SIG-M5 (cell line): ENCODE results near the gene ADAMTS15.

Experiments used
- DNase-seq: peaks from one replicate; lab custom pipeline; 2025; lab: John Stamatoyannopoulos, UW

Gene ADAMTS15

DNA sequence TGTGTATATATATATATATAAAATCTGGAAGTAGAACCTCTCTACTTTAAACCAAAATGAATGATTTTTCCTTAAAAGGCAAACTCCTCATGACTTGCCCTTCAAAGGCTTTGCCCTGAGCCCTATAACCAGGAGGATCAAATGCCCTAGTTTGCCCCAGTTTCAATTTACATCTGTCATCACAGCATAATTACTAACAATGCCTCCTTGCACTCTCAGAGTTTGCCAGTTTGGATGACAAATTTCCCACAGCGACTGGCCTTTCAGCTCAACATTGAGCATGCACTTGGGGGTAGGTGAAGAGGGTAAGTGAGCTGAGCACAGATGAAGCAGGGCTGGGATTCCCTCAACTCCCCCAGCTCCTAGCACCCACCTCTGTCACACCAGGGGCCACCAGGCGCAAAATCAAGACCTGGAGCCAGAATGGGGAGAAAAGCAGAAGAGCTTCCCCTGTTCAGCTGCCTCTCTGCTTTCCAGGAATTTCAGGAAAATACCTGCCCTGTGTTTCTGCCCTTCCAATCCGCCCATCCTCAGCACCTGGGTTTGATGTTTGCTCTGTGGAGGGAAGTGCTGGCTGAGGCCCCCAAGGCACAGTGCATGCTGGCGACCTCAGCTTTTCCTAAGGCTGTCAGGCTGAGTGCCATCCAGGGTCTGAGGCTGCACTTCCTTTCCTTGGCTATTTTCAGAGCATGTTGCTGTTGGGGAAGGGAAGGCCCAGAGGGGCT lies 67.5 kb downstream of the ADAMTS15 start:
- no peak for DNase-seq

DNA sequence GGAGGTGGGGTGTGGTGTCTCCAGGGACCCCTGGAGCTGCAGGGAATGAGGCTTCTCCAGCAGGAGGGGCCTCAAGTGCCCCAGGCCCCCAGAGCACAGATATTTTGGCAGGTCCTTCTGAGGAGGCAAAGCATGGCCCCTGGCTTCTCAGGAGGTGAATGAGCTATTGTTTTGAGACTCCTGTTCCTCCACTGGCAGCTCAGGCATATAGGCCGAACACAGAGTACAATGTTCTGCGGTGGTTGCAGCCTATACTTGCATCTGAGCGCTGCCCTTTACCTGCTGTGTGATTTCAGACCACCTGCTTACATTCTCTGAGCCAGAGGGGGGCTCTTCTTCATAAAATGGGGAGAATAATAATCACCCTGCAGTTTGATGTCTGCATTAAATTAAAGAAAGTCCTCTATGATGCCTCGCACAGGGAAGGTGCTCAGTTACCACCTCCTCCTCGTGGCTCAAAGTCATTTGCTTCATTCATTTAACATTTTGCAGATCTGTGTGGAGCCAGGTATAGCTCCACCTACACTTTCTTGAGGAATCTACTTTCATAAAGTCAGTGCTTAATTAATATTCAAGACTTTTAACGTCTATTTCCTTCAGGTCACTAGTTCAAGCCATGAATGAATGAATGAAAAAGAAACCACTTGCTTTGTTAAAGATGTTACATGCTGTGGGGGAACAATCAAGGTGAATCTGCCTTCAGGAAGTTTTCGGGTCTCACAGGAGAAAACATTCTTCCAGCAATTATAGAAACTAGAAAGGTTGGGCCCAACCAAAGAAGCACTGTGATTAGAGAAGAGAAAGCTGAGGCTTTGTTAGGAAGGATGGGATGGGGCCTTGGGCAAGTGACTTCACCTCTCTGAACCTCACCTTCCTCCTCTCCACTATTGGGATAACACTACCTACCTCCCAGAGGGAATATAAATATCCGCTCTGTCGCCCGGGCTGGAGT lies 68.4 kb downstream of the ADAMTS15 start:
- no peak for DNase-seq

DNA sequence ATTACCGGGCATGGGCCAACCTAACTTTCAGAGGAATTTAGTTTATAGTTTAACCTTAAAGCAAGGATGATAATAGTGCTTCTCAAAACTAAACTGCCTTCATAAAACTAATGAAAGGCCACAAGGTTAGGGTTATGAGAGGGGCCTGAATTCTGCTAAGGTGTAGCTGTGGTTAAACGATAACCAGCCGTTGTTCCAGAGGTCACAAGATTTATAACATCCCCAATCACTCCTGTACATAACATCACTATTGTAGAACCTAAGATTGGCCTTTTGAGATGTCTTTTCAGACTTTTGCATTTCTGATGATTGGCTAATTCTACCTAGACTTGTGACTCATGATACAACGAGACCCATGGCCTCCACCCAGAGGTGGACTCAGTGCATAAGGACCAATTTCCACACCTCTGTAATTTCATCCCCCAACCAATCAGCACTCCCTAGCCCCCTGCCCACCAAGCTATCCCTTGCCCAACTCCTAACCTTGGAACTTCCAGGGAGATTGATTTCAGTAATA lies 69.8 kb downstream of the ADAMTS15 start:
- DNase-seq = no peak

DNA sequence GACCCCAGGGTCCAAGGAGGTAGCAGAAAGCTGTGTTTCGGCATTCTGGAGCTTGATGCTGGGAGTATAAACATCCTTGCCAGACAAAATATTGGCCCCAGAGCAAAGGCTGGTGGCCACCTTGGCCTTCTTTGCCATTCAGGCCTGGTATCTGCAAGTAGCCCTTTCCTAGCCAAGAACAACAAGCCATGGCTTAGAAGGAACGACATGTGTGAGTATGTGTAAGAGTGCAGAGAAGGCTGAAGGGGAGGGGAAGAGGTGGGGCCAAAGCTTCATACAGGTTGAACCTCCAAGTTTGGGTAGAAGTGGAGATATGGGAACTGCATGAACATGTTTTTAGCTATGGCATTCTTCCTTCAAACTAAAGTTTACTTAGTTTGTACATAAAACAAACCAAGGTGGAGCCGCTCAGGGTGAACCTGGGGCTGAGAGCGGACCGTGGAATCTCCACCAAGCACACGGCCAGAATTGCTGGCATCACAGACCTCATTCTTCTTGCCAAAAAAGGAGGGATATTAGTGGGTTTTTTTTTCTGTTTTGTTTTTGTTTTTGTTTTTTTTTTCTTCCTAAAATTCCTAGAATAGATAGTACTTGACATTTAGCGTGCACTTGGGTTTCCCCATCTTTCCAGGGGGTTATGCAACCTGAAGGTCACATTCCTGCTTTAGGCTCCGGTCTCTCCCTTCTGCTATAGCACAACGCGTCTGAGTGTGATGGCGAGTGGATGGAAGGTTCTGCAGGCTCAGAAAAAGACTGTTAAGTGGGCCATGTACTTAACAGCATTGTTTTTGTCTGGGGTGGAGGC lies 70.9 kb downstream of the ADAMTS15 start:
- DNase-seq = no peak

DNA sequence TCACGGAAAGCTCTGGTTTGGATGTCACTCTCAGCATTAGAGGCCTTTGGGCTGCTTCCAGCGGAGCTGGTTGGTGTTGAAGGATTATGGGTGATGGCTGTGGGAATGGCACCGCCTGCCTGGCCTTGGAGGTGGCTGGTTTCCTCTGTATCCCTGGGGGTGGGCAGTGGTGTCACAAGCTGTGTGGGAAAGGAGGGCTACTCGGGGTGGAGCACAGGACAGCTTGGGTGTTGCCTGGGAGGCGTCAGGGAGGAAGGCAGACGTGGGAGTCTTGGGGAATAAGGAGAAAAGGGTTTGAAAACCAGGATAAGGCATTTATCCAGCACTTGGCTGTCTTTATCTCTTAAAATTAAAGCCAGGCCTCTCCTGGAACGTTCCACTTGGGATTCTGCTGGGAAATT lies 71.8 kb downstream of the ADAMTS15 start:
- DNase-seq = no peak

DNA sequence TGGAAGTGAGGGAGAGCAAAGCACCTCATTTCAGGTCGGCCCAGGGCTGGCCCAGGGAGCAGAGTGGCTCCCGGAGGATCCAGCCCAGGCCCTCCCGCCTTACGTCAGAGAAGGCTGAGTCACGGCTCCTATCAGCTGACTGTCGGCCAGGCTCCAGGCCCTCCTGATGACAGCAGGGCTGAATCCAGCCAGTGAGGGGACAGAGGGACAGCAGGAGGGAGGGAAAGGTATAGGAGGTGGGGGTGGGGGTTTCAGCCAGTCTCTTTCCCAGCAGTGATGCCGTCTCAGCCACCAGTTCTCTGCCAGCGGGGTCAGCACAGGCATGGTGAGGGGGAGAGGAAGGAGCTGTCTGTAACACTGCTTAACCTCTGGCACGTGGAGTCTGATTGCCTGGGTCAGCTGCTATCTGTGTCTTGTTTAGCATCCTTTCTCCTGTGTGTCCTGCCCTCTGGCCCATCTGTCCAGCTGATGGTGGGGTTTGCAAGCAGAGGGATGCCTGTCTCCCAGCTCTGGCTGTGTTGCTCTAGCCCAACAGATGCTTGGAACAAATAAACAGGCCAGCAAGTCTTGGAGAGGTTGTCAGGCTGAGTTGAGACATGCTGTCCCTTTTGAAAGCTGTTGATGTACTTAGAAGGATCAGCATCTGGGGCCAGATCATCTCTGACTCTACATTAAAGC lies 74.0 kb downstream of the ADAMTS15 start:
- no peak for DNase-seq

DNA sequence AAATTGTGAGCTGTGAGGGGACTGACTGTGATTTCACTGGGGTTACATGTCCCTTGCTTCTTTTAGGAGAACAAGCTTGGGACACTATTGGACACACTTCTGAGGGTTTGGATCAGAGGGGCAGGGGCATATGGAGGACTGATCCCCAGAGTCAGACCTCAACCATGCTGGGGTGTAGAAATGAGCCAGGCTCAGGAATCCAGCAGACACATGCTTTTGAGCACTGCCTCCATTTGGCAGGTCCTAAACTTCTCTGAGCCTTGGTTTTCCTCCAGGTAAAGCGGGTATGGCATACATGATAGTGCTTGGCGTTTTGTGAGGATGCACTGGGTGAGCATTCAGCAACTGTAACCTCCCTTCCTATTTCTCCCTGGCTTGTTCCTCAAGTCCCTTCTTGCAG lies 74.7 kb downstream of the ADAMTS15 start:
- no peak for DNase-seq

DNA sequence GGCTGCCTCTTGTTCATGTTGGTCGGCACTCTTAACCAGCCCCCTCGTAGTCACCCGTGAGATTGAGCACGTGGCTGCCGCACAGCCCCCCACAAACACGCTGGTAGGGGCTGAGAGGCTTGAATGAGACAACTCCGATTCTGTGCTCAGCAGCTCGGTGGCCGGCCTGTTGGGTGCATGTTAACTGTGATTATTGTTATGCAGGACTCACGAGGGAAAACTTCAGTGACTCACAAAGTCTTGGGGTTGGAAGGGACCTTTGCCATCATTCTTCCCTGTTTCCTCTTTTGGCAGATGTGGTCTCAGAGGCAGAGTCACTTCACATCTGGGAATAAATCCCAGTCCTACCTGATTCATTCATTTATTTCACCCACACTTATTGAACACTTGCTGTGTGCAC lies 75.2 kb downstream of the ADAMTS15 start:
- DNase-seq = no peak

DNA sequence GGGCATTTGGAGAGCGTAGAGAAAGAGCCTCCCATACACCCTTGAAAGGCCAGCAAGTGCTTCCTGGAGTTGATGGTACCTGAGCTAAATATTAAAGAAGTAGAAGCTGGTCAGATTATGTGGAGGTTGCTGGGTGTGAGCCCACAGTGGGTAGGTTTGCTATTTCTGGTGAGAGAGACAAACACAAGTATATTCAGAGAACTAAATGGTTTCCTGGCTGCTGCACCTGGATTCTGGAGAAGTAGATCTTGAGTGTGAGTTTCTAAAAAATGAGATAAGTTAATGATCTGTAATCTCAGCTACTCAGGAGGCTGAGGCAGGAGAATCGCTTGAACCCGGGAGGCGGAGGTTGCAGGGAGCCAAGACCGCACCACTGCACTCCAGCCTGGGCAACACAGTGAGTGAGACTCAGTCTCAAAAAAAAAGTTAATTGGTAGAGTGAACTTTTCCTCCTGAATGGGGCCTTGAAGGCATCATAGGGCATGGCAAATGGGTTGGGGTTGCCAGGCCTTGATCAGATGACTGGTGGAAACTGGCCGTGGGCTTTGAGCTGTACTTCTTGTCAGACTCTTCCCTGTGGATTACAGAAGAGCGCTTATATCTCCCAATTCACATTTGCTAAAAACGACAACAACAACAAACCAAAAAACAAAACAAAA lies 75.8 kb downstream of the ADAMTS15 start:
- no peak for DNase-seq

DNA sequence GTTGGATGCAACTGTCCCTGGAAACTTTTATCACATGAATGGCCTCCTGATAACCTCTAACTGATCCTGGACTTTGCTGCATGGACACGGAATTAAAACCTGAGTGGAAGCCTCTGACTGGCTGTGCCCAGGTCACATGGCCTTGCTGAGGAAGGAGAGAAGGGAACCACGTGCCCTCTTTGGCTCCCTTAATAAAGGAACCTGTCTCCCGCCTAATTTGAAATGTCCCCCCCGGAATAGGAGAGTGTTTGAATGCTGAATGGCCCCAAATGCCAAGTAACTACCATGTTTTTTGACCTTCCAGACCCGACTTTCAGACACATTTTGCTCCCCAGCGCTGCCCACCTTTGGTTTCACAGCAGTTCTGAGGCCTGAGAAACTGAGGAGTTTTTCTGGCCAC lies 76.9 kb downstream of the ADAMTS15 start:
- DNase-seq = no peak
